ENCODE data around the gene KCMF1.

- no peak for TF ChIP-seq CTCF (conservative IDR thresholded peaks at IDR 0.05)
- TF ChIP-seq EZH2 (IDR thresholded peaks at IDR 0.05; ENCODE audit: low read depth), result no peak
These were observed 62.4 kb downstream of the KCMF1 start for GRCh38 chr2:85033388-85033787.
